NCI-H2081 (cell line): Measurements from ENCODE around the gene PSMD5.

Source experiments
- DNase-seq, 2 experiments: peaks; one replicate each; lab custom pipeline; 2025; lab: John Stamatoyannopoulos, UW

Gene PSMD5

DNA sequence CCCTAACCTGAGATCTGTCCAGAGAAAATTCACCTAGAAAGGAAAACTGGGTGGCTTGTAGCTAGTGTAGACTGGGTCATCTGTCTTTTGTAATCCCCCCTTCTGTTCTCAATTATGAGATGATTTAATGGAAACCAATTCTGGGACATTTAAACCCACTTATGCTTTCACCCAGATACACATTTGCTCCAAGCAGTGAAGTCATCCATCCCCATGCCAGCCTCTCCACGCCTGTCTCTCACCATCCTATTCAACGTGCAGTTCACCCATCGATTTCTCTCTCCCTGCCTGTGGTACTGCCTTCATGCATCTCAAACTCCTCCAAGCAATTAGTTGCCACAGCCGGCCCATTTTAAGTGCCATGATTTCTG is 32.5 kb upstream of the PSMD5 start:
- no peak for DNase-seq

DNA sequence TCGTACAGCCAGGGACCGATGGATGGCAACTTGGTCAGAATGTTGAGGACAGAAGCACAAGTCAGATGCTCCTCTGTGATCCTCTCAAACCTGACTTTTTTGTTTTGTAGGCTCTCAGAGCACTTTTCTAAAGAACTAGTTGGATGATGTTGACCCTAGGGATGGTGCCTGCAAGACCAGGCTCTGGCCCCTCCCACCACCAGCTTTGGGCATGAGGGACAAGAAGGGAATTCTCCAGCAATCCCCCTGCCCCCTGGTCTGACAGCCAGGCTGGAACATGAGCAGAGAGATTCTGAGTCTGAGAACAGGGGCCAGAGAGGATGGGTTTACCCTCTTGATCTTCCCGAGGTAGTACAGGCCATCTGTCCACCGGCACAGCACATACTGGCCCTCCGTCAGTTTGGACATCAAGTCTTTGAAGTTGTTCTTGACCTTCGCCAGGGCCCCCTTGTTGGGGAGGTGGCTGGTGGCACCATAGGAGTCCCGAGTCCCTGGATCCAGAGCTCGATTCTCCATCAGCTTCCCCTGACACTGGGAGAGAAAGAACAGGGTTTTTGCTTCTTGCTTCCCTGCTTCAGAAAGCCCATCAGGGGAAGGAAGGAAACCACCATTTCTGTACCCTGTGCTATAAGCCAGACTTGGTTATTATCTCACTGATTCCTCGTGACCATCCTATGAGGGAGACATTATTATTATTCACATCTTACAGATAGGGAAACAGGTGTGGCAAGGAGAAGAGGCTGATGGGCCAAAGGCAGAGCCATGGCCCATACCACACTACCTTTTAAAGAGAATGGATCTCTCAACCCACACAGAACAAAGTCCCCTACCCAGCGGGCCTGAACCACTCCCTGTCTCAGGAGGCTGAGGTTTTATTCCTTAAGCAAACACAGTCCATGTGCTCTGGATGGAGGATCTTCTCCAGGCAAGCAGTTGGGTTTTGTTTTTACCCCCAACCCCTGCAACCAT is 31.8 kb upstream of the PSMD5 start:
- no peak for DNase-seq

DNA sequence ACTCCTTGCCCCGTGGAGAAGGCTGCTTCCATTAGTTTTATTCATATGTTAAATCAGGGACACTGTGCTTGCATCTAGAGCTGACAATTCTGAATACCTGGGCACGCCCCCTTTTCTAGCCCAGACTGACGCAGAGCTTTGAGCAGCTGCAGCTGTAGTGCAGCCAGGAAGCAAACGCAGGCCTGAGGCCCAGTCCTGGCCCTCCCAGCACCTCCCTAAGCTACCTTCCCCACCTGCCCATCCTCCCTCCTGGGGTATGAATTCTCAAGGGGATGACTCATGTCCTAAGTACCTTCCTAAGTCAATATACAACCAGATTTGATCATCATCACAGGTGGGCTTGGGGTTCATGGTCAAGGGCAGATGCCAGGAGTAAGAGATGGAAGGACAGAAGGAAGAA is 30.8 kb upstream of the PSMD5 start:
- DNase-seq = no peak

DNA sequence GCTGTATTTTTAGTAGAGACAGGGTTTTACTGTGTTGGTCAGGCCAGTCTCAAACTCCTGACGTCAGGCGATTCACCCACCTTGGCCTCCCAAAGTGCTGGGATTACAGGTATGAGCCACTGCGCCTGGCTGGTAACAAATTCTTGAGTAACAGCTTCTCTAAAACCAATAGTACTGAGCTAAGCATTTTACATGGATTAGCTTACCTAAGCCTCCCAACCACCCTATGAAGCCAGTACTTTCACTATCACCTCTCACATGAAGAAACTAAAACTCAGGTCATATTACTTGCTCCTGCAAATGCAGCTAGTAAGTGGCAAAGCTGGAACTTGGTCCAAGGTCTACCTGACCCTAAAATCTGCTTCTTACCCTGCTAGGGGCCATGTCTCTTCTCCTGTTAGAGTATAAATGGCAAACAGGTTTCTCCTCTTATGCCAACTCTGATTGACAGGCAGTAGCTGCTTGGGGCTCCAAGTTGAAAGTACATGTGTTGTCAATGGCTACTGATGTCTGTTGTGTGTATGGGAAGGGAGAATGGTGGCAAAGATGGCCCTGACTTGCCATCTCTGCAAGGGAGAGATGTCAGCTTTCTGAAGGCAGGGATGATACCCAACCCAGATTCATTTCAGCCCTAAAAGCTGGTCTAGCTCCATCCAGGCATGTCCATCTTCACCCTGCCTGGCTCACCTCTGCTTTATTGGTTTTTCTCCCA is 30.2 kb upstream of the PSMD5 start:
- DNase-seq = no peak

DNA sequence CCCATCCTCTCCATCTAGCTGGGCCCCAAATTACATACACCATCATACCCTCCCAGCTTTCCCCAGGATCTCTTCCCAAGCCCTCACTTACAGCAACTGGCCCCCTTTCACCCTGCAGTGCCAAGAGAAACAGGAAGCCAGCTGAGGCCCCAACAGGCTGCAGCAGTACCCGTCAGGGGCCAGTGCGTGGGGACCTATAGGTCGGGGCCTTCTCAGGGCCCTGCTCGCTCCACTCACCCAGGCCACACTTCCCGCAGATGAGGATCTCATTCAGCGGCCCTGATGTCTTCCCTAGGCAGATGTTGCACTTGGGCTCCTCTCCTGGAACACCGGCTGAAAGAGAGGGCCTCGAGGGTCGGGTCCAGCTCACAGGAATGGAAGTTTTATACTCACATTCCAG is 27.5 kb upstream of the PSMD5 start:
- DNase-seq = no peak

DNA sequence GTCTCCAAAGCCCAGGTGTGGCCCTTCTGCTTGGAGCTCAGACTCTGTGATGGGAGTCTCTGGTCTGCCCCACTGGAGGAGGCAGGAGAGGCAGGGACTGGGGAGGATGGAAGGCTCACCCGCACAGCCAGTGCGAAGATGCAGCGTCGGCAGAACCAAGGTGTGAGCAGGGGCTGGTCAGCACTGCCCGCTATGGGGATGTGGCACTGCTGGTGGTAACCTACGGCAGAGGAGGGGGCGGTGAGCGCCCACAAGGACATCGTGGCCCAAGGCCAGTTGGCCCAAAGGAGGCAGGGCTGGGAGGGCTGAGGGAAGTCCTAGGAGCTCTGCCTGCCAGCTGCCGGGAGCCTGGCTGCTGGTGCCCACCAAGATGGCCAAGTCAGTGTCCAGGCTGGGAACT is 27.0 kb upstream of the PSMD5 start:
- no peak for DNase-seq

DNA sequence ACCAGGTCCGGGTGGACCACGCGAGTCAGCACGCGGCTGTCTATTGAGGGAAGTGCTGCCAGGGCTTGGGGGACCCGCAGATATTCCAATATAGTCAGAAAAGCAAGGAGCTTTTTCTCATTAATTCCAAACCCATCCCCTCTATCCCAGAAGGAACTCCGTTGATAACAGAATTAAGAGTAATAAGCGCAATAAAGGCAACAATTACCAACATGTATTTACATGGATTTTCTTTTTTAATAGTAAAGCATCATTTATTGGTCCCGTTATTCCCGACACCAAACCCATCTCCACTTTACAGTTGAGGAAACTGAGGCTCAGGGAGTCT is 26.6 kb upstream of the PSMD5 start:
- no peak for DNase-seq

DNA sequence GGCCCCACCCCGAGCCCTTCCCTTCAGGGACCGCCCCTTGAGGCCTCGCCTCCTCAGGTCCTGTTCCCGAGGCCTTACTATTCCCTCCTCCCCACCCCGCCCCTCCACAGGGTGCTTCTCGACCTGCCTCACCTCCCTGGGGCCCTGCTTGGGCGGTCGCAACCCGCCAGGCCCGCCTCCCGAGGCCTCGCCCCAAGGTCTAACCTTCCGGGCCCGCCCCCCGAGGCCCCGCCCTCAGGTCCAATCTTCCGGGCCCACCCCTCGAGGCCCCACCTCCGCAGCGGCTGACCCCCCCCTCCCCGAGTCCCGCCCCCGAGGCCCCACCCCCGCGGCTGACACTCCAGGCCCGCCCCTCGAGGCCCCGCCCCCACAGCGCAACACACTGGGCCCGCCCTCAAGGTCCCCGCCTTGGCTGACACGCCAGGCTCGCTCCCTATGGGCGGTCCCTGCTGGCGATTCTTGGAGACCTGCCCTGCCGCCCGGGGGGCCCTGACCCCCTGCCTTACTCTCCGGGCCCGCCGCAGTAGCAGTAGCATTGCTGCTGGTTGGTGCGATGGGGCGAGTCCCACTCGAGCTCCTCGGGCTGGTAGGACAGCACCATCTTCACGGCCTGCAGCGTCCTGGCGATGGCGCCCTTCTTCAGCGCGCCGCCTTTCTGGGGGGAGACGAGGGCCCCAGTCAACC is 26.1 kb upstream of the PSMD5 start:
- peak; percentile 75 to 85 for DNase-seq

DNA sequence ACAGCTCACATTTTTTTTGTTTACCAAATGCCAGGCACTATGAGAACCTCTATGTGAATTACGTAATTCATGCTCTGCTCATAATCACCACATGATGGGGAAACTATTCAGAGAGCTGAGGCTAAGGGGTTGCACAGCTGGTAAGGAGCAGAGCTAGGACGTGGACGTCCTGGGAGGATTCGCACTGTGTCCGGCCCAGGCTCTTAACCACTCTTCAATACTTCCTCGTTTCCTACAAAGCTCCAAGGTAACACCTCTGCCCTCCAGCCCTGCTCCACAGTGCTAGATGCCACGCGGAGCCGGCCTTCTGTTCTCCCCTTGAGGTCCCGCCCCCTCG is 25.6 kb upstream of the PSMD5 start:
- DNase-seq = no peak

DNA sequence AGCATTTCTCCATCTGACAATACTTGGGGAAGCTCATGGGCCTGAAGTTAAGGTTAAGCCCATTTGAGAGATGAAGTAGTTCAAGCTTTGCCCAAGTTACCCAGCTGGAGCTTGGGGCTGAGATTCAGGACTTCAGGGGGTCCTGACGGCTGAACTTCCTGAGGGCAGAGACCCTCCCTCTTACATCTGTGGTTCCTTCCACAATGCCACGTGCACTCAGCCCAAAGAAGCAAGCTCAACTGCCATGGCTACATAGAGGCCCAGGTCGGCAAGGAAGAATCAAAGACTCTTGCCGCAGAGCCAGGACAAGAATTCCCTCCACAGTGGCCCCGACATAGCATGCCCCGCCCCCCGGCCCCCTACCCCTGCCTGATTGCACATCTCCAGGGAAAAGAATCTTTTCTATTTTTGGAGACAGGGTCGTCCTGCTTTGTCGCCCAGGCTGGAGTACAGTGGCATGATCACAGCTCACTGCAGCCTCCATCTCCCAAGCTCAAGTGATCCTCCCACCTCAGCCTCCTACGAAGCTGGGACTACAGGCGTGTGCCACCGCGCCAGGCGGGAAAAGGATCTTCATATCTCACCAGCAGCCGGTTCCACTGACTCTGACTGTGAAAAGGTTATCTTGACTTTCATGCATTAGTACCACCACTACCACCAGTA is 25.1 kb upstream of the PSMD5 start:
- DNase-seq = no peak

DNA sequence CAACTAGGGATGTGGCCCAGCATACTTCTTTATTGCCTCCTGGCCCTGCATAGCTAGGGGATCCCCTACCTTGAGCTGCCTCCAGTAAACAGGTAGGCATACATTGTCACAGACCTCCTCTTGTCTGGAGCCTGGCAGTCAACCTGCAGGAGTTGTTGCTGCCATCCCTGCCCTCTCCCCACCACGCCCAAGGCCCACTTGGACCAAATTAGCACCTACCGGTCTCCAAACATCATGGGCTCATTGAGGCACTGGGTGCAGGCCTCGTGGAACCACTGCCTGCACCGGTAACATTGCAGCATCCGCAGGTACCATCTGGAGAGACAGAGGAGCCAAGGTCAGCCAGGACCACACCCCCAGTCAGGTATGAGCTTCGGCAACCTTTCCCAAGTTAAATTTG is 23.9 kb upstream of the PSMD5 start:
- no peak for DNase-seq

DNA sequence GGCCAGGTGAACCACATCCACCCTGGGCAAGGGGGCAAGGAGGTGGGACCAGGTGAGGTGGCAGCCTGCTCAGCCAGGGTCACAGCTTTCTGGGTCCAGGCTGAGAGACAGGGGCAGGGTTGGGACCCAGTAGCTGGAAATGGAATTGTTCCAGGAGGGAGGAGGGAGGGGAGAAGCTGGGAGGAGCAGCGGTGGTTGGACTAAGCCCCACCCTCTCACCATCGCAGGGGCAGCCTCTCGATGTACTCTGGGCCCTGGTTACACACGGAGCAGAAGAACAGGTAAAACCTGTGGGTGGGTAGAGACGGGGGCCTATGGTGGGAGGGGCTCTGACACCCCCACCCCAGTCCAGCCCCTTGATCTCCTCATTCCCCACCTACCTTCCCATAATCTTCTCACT is 23.1 kb upstream of the PSMD5 start:
- no peak for DNase-seq

DNA sequence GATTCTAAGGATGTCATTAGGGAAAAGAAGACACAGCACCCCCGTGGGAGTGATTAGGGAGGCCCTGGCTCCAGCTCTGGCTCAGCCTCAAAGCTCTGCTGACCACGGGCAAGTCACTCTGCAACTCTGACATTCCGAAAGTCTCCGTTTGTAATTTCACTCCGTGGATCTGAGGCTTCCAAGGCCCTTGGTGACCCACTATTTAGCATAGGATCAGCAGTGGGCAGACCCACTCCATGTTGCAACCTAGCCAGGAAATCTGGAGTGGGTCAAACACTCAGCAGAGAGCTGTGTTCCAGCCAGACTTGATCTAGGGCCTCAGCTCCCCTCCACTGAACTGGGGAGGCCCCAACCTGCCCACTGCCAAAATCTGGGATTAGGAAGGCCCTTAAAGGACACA is 22.5 kb upstream of the PSMD5 start:
- DNase-seq = no peak

DNA sequence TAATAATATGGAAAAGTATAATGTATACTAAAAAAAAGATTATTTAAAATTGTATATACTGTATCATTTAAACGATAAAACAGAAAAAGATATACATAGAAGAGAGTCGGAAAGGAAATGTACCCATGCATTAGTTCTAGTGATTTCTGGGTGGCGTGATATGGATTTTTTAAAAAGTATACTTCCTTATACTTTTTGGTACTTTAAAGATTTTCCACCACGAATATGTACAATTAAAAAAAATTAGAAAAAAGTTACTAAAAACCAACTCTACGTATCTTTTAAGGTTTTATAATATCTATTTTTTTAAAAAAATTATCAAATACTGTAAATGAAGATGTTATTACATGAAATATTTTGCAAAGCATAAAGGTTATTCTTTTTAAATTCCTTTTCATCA is 22.0 kb upstream of the PSMD5 start:
- no peak for DNase-seq

DNA sequence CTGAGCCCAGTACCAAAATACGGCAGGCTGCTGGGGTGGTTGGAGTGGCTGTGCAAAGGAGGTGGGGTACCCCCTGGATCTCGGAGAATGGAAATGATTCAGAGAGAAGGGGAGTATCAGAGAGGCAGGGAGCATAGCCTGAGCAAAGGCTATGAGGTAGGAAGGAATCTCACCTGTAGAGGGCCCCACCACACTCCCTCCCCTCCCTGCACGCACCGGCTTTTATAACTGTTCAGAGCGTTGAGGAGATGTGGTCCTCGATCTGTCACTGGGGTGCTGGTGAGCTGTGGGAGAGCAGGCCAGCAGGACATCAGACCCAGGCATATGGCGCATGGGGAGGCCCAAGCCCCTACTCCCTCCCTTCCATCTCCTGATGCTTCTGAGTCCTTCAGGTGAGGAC is 21.1 kb upstream of the PSMD5 start:
- DNase-seq = no peak

DNA sequence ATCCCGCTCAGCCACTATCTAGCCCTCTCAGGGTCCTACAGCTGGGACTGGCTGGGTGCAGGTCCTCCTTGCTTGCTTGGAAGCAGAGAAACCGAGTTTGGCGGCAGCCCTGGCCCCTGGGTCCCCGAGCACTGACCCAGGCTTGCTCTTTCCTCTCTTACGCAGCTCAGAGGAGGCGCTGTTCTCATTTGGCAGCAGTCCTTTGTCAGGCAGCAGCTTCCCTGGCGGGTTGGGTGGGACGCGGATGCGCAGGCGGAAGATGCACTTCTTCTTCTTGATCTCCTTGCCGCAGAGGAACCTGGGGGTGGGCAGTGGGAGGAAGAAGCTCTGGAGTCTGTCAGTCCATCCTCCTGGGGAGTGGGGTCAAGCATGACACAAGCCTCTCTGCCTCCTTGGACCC is 19.7 kb upstream of the PSMD5 start:
- no peak for DNase-seq

DNA sequence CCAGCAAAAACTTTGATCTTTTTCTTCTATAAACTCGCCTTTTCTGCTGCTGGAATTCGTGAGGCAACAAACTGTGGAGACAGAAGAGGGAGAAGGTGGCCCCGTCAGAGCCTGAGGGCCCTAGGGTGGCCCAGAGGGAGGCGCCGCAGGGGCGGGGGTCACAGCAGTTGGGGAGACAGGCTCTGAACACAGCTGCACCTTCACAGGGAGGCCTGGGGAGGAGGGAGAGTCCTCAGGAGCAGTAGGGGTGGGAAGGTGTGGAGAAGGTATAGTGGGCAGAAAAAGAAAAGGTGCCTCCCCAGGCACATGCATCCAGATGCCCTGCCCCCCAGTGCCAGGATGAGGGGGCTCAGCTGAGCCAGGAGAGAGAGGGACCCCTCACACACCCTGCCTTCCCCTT is 19.2 kb upstream of the PSMD5 start:
- DNase-seq = no peak

DNA sequence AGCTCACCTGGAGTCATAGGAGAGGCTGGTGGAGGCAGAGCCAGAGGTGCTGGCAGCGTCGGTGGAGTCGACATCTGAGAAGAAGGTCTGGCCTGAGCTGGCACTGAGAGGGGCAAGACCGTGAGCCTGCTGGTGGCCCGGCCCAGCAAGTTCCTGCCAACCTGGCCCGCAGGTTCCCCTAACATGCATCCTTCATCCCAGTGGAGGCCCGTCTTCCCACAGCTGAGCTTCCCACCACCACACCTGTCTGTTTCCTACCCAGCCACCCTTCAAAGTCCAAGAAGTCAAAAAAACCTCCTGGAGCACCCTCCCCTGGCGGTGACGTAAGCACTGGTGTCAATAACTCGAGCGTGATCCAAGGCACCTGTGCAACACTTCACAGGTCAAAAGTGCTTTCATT is 17.4 kb upstream of the PSMD5 start:
- DNase-seq = no peak

DNA sequence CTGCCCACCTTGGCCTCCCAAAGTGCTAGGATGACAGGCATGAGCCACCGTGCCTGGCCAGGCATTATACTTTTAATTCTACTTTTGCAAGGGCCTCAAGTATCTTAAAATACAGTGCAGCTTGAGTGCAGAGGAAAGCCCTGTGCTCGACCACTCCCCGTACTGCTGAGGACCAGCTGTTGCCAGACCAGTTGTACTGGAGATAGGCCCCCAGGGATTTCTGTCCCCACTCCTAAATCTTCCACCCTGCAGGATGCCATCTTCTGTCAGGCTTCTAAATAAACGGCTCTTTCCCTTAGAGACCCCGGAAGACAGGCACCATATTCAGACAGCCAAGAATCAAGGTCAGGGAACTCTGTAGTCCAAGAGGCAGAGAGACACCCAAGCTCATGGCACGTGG is 16.6 kb upstream of the PSMD5 start:
- DNase-seq = no peak

DNA sequence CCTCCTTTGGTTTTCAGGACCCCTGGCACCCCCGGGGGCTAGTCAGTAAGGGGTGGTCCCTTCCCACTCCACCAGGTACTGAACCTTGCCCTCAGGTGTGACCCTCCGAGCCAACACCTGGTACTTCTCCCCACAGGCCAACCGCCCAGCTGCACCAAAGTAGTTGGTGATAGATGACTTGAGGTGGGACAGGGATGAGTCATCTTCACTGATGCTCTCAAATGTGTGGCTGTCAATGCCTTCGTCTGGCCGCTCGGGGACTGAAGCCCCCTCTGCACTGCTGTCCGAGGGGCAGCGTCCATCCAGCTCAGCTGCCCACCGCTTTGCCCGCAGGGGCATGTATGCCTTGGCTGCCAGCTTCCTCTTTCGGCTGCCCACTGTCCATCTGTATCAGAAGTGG is 15.2 kb upstream of the PSMD5 start:
- no peak for DNase-seq

DNA sequence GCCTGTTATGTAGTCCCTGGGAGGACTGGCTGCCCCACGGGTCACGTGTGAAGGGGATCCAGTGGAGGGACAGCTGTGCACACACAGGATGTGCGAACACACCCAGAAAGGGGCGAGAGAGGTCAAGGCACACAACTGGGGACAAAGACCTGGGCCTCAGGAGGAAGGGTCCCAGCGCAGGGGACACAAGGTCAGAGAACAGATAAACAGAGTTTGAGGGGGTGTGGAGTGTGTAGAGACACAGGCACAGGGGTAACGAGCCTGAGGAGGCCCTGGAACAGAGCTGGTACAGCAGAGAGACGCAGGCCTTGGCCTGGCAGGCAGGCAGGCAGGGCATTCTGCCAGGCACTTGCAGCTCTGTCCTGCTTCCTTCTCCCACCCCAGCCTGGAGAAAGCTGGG is 14.8 kb upstream of the PSMD5 start:
- DNase-seq = no peak

DNA sequence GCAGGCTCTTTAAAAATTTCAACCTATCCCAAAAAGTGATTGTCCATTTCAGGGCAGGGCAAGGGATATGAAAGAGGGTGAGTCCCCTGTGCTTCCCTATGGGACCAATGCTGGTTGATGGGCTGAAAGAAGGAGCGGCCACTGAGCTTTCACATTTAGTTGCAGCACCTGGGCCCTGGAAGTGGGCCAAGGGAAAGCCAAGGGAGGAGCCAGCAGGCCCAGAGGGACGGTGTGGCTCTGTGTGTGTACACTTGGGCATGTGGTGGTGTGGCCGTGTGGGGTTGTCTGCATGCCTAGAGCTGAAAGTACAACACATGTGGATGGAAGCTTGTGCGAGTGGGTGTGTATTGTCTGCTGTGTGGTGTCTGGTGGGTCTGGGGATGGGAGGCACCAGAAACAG is 14.0 kb upstream of the PSMD5 start:
- DNase-seq = peak; percentile 33 to 51
